K562 (cell line): Measurements from ENCODE around the gene ATAD3C.

Experiments
- ARID2 ChIP-seq: fragments of 450-650 bp; IDR thresholded peaks from 2 replicates; pipeline ENCODE4 v1.6.1; 2017; ENCODE audit warnings: antibody characterized with exemption, mild to moderate bottlenecking
- CTCF ChIP-seq, 3 experiments: IDR thresholded peaks in 2 of 3; conservative IDR thresholded peaks in 1 of 3; 2 replicates each; pipeline ENCODE4 v1.5.1; 2011 to 2012; ENCODE audit warnings: low read length in 3 of 3, mild to moderate bottlenecking in 3 of 3, control low read depth in 2 of 3, improper control_type of control experiment in 1 of 3, inconsistent platforms in 1 of 3, low read depth in 1 of 3, mixed read lengths in 1 of 3, moderate library complexity in 1 of 3; ENCODE audit not compliant: insufficient read depth in 2 of 3
- IRF2 ChIP-seq: sonication (generic); formaldehyde crosslinking; IDR thresholded peaks from 2 replicates; pipeline ENCODE4 v1.8.1; 2022; ENCODE audit warnings: mild to moderate bottlenecking, missing genetic modification reagents
- NR1H2 ChIP-seq: sonication (generic); formaldehyde crosslinking; IDR thresholded peaks from 2 replicates; pipeline ENCODE4 v1.4.0; 2020; ENCODE audit warnings: mild to moderate bottlenecking, missing genetic modification reagents
- PATZ1 ChIP-seq: fragments of 250-450 bp; sonication (Bioruptor Pico); IDR thresholded peaks from 2 replicates; pipeline ENCODE4 v1.5.0; 2020; ENCODE audit warnings: mild to moderate bottlenecking, borderline replicate concordance
- POLR2A ChIP-seq: fragments of 450-650 bp; conservative IDR thresholded peaks from 2 replicates; pipeline ENCODE4 v1.6.1; 2016
- RCOR1 ChIP-seq, 2 experiments: IDR thresholded peaks; 2 replicates each; pipeline ENCODE4 v1.6.1; 2012; ENCODE audit warnings: low read depth in 2 of 2, low read length in 2 of 2, borderline replicate concordance in 1 of 2, improper control_type of control experiment in 1 of 2
- SMAD1 ChIP-seq: fragments of 150-350 bp; IDR thresholded peaks from 2 replicates; pipeline ENCODE4 v1.6.1; 2014; ENCODE audit warnings: low read length, low read depth; ENCODE audit not compliant: partially characterized antibody
- TAF1 ChIP-seq: IDR thresholded peaks from 2 replicates; pipeline ENCODE4 v1.6.1; 2011; ENCODE audit warnings: mild to moderate bottlenecking, low read length, moderate library complexity; ENCODE audit not compliant: insufficient read depth, control insufficient read depth, severe bottlenecking; ENCODE audit errors: extremely low read depth
- YY1 ChIP-seq, 3 experiments: IDR thresholded peaks; 2 replicates each; pipeline ENCODE4 v1.6.1; 2011; ENCODE audit warnings: low read length in 2 of 3, mild to moderate bottlenecking in 2 of 3, moderate library complexity in 2 of 3, borderline replicate concordance in 1 of 3, control low read depth in 1 of 3, low read depth in 1 of 3; ENCODE audit not compliant: insufficient read depth in 3 of 3, insufficient replicate concordance in 2 of 3, control insufficient read depth in 1 of 3, insufficient read length in 1 of 3; ENCODE audit errors: extremely low read depth in 1 of 3
- ZNF134 ChIP-seq: fragments of 250-450 bp; sonication (Bioruptor Pico); conservative IDR thresholded peaks from 2 replicates; pipeline ENCODE4 v1.4.0; 2020
- TF ChIP-seq, protein P1 (sequence below): fragments of 200-400 bp; formaldehyde crosslinking; IDR thresholded peaks from 2 replicates; pipeline ENCODE4 v1.6.1; 2017; ENCODE audit warnings: mild to moderate bottlenecking, low read depth, low read length, moderate library complexity

- TF ChIP-seq POLR2A: peak; percentile 98
- 0 out of 6 replicates have a peak, but pooled peaks of 1 of the 3 experiments have one; percentile 9 for TF ChIP-seq CTCF (IDR thresholded peaks at IDR 0.05 in 2 of 3, conservative IDR thresholded peaks at IDR 0.05 in 1 of 3; ENCODE audit: insufficient read depth in 2 of 3, low read depth in 1 of 3, low read length in 3 of 3)
- TF ChIP-seq PATZ1: no peak
- TF ChIP-seq ZNF134 (CRISPR knock-in tag): no peak
- no peak for TF ChIP-seq ARID2
- TF ChIP-seq YY1 (IDR thresholded peaks at IDR 0.05; ENCODE audit: borderline replicate concordance in 1 of 3, control insufficient read depth in 1 of 3, extremely low read depth in 1 of 3, insufficient read depth in 3 of 3, insufficient read length in 1 of 3, insufficient replicate concordance in 2 of 3, low read depth in 1 of 3, low read length in 2 of 3): peak; percentile 90 to 98 (median 98)
- peak; percentile 80 for TF ChIP-seq SMAD1
- TF ChIP-seq, protein P1, sequence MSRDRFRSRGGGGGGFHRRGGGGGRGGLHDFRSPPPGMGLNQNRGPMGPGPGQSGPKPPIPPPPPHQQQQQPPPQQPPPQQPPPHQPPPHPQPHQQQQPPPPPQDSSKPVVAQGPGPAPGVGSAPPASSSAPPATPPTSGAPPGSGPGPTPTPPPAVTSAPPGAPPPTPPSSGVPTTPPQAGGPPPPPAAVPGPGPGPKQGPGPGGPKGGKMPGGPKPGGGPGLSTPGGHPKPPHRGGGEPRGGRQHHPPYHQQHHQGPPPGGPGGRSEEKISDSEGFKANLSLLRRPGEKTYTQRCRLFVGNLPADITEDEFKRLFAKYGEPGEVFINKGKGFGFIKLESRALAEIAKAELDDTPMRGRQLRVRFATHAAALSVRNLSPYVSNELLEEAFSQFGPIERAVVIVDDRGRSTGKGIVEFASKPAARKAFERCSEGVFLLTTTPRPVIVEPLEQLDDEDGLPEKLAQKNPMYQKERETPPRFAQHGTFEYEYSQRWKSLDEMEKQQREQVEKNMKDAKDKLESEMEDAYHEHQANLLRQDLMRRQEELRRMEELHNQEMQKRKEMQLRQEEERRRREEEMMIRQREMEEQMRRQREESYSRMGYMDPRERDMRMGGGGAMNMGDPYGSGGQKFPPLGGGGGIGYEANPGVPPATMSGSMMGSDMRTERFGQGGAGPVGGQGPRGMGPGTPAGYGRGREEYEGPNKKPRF: no peak
- peak in 1 of 2 experiments; percentile 56; a peak in 1 of 4 replicates for TF ChIP-seq RCOR1 (IDR thresholded peaks at IDR 0.05; ENCODE audit: borderline replicate concordance in 1 of 2, low read depth in 2 of 2, low read length in 2 of 2)
- TF ChIP-seq TAF1: peak; percentile 99
- no peak; the same call in 1 of the 2 replicates for TF ChIP-seq NR1H2 (CRISPR knock-in tag)
- no peak for TF ChIP-seq IRF2
These were observed 42.5 kb upstream of the ATAD3C start, which contains the start of gene MRPL20 for GRCh38 chr1:1406821-1407635.
